ENCODE data around the gene PUSL1.

PUSL1 gene

GRCh38 chr1:1279028-1279427, 29.4 kb upstream of the PUSL1 start:
- no peak for DNase-seq (ENCODE audit: low read depth)

GRCh38 chr1:1280782-1281481, 27.5 kb upstream of the PUSL1 start:
- no peak for DNase-seq (ENCODE audit: low read depth)

- DNase-seq (ENCODE audit: low read depth), result no peak
Observed at GRCh38 chr1:1281533-1282321, 26.7 kb upstream of the PUSL1 start.

- DNase-seq (ENCODE audit: low read depth), result no peak
Observed at GRCh38 chr1:1282998-1283397, 25.4 kb upstream of the PUSL1 start.

GRCh38 chr1:1283821-1284220, 24.6 kb upstream of the PUSL1 start:
- no peak for DNase-seq (ENCODE audit: low read depth)

GRCh38 chr1:1284221-1285101, 23.9 kb upstream of the PUSL1 start:
- no peak for DNase-seq (ENCODE audit: low read depth)

- DNase-seq (ENCODE audit: low read depth), result no peak
Observed at GRCh38 chr1:1285102-1285571, 23.3 kb upstream of the PUSL1 start.

GRCh38 chr1:1285611-1286311, 22.6 kb upstream of the PUSL1 start:
- DNase-seq (ENCODE audit: low read depth), result no peak

- no peak for DNase-seq (ENCODE audit: low read depth)
Observed at GRCh38 chr1:1286313-1287261, 21.8 kb upstream of the PUSL1 start.

- DNase-seq (ENCODE audit: low read depth), result no peak
Observed at GRCh38 chr1:1287288-1288110, 20.9 kb upstream of the PUSL1 start.

GRCh38 chr1:1290238-1290731, 18.1 kb upstream of the PUSL1 start:
- peak; percentile 53 for DNase-seq (ENCODE audit: low read depth)

- DNase-seq (ENCODE audit: low read depth), result no peak
Observed at GRCh38 chr1:1291023-1291528, 17.3 kb upstream of the PUSL1 start.

- peak; percentile 66 for DNase-seq (ENCODE audit: low read depth)
Observed at GRCh38 chr1:1291548-1292441, 16.6 kb upstream of the PUSL1 start.

GRCh38 chr1:1292442-1292779, 16.0 kb upstream of the PUSL1 start:
- DNase-seq (ENCODE audit: low read depth), result no peak

- DNase-seq (ENCODE audit: low read depth), result no peak
Observed at GRCh38 chr1:1292851-1293250, 15.5 kb upstream of the PUSL1 start.

GRCh38 chr1:1293263-1294249, 14.8 kb upstream of the PUSL1 start:
- no peak for DNase-seq (ENCODE audit: low read depth)

- DNase-seq (ENCODE audit: low read depth), result no peak
Observed at GRCh38 chr1:1294250-1294890, 14.0 kb upstream of the PUSL1 start.

All from activated T-cell treated with anti-CD3 and anti-CD28 coated beads for 1 hour (primary cell).